ENCODE results near the gene COG4.

COG4 gene

GRCh38 chr16:70437017-70437581, 86.3 kb downstream of the COG4 start (continued):
- no peak for TF ChIP-seq ZNF16 (tag by site-specific recombination; IDR thresholded peaks at IDR 0.05; ENCODE audit: low read depth)
- TF ChIP-seq INSM2 (tag by site-specific recombination; IDR thresholded peaks at IDR 0.05): no peak
- TF ChIP-seq ZNF394 (tag by site-specific recombination; IDR thresholded peaks at IDR 0.05; ENCODE audit: borderline replicate concordance): no peak
- TF ChIP-seq KLF10 (tag by site-specific recombination; IDR thresholded peaks at IDR 0.05): no peak
- TF ChIP-seq ZNF629 (tag by site-specific recombination; IDR thresholded peaks at IDR 0.05): peak; percentile 18; the same call in 1 of the 2 replicates
- no peak for TF ChIP-seq ZNF184 (tag by site-specific recombination; IDR thresholded peaks at IDR 0.05)
- TF ChIP-seq ZSCAN18 (tag by site-specific recombination; IDR thresholded peaks at IDR 0.05): no peak
- TF ChIP-seq, protein P1, sequence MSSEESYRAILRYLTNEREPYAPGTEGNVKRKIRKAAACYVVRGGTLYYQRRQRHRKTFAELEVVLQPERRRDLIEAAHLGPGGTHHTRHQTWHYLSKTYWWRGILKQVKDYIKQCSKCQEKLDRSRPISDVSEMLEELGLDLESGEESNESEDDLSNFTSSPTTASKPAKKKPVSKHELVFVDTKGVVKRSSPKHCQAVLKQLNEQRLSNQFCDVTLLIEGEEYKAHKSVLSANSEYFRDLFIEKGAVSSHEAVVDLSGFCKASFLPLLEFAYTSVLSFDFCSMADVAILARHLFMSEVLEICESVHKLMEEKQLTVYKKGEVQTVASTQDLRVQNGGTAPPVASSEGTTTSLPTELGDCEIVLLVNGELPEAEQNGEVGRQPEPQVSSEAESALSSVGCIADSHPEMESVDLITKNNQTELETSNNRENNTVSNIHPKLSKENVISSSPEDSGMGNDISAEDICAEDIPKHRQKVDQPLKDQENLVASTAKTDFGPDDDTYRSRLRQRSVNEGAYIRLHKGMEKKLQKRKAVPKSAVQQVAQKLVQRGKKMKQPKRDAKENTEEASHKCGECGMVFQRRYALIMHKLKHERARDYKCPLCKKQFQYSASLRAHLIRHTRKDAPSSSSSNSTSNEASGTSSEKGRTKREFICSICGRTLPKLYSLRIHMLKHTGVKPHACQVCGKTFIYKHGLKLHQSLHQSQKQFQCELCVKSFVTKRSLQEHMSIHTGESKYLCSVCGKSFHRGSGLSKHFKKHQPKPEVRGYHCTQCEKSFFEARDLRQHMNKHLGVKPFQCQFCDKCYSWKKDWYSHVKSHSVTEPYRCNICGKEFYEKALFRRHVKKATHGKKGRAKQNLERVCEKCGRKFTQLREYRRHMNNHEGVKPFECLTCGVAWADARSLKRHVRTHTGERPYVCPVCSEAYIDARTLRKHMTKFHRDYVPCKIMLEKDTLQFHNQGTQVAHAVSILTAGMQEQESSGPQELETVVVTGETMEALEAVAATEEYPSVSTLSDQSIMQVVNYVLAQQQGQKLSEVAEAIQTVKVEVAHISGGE (tag by site-specific recombination; conservative IDR thresholded peaks at IDR 0.05; ENCODE audit: low read depth): no peak
- TF ChIP-seq ZNF692 (tag by site-specific recombination; IDR thresholded peaks at IDR 0.05): peak; percentile 43; the same call in 1 of the 2 replicates
- TF ChIP-seq, protein P2, sequence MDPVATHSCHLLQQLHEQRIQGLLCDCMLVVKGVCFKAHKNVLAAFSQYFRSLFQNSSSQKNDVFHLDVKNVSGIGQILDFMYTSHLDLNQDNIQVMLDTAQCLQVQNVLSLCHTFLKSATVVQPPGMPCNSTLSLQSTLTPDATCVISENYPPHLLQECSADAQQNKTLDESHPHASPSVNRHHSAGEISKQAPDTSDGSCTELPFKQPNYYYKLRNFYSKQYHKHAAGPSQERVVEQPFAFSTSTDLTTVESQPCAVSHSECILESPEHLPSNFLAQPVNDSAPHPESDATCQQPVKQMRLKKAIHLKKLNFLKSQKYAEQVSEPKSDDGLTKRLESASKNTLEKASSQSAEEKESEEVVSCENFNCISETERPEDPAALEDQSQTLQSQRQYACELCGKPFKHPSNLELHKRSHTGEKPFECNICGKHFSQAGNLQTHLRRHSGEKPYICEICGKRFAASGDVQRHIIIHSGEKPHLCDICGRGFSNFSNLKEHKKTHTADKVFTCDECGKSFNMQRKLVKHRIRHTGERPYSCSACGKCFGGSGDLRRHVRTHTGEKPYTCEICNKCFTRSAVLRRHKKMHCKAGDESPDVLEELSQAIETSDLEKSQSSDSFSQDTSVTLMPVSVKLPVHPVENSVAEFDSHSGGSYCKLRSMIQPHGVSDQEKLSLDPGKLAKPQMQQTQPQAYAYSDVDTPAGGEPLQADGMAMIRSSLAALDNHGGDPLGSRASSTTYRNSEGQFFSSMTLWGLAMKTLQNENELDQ (tag by site-specific recombination; IDR thresholded peaks at IDR 0.05; ENCODE audit: low read depth): no peak
- no peak for TF ChIP-seq ZBTB8A (tag by site-specific recombination; IDR thresholded peaks at IDR 0.05)
- no peak for TF ChIP-seq ZBTB21 (tag by site-specific recombination; IDR thresholded peaks at IDR 0.05)
- no peak for TF ChIP-seq ZNF146 (tag by site-specific recombination; IDR thresholded peaks at IDR 0.05)
- TF ChIP-seq GLI4 (tag by site-specific recombination; IDR thresholded peaks at IDR 0.05): no peak
- no peak for TF ChIP-seq ZNF140 (tag by site-specific recombination; IDR thresholded peaks at IDR 0.05)
- no peak for TF ChIP-seq ZNF529 (tag by site-specific recombination; IDR thresholded peaks at IDR 0.05; ENCODE audit: insufficient replicate concordance)
- TF ChIP-seq, protein P3, sequence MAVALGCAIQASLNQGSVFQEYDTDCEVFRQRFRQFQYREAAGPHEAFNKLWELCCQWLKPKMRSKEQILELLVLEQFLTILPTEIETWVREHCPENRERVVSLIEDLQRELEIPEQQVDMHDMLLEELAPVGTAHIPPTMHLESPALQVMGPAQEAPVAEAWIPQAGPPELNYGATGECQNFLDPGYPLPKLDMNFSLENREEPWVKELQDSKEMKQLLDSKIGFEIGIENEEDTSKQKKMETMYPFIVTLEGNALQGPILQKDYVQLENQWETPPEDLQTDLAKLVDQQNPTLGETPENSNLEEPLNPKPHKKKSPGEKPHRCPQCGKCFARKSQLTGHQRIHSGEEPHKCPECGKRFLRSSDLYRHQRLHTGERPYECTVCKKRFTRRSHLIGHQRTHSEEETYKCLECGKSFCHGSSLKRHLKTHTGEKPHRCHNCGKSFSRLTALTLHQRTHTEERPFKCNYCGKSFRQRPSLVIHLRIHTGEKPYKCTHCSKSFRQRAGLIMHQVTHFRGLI (tag by site-specific recombination; IDR thresholded peaks at IDR 0.05): no peak
- TF ChIP-seq, protein P4, sequence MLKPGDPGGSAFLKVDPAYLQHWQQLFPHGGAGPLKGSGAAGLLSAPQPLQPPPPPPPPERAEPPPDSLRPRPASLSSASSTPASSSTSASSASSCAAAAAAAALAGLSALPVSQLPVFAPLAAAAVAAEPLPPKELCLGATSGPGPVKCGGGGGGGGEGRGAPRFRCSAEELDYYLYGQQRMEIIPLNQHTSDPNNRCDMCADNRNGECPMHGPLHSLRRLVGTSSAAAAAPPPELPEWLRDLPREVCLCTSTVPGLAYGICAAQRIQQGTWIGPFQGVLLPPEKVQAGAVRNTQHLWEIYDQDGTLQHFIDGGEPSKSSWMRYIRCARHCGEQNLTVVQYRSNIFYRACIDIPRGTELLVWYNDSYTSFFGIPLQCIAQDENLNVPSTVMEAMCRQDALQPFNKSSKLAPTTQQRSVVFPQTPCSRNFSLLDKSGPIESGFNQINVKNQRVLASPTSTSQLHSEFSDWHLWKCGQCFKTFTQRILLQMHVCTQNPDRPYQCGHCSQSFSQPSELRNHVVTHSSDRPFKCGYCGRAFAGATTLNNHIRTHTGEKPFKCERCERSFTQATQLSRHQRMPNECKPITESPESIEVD (tag by site-specific recombination; IDR thresholded peaks at IDR 0.05): no peak
- TF ChIP-seq ZNF10 (tag by site-specific recombination; IDR thresholded peaks at IDR 0.05): no peak
- TF ChIP-seq ZNF132 (tag by site-specific recombination; IDR thresholded peaks at IDR 0.05; ENCODE audit: borderline replicate concordance): no peak
- no peak for TF ChIP-seq ZNF248 (tag by site-specific recombination; IDR thresholded peaks at IDR 0.05)
- TF ChIP-seq, protein P5, sequence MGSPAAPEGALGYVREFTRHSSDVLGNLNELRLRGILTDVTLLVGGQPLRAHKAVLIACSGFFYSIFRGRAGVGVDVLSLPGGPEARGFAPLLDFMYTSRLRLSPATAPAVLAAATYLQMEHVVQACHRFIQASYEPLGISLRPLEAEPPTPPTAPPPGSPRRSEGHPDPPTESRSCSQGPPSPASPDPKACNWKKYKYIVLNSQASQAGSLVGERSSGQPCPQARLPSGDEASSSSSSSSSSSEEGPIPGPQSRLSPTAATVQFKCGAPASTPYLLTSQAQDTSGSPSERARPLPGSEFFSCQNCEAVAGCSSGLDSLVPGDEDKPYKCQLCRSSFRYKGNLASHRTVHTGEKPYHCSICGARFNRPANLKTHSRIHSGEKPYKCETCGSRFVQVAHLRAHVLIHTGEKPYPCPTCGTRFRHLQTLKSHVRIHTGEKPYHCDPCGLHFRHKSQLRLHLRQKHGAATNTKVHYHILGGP (tag by site-specific recombination; IDR thresholded peaks at IDR 0.05): no peak
- TF ChIP-seq OSR2 (tag by site-specific recombination; IDR thresholded peaks at IDR 0.05): peak; percentile 92
